Loucy (cell line): ENCODE data around the gene VPS26B.

Experiments used
- CTCF ChIP-seq: fragments of 200-600 bp; sonication (generic); conservative IDR thresholded peaks from 2 replicates; pipeline ENCODE4 v1.5.1; 2014; ENCODE audit warnings: mild to moderate bottlenecking, antibody characterized with exemption, low read length
- EZH2phosphoT487 ChIP-seq: fragments of 200-600 bp; IDR thresholded peaks from 2 replicates; pipeline ENCODE4 v1.6.1; 2018; ENCODE audit warnings: antibody characterized with exemption, mild to moderate bottlenecking, moderate library complexity, borderline replicate concordance

GRCh38 chr11:134250675-134251074, 26.2 kb downstream of the VPS26B start:
- no peak for TF ChIP-seq CTCF
- TF ChIP-seq EZH2phosphoT487, result no peak
